ENCODE data around the gene OPN3. TPM values are rescaled to one million over a fixed set of nuclear protein-coding genes. Genes with fewer than 3 reads are reported as not detected.

The OPN3 gene
- total RNA-seq, 1 experiment from 2014 or later, result 45.6 TPM

DNA sequence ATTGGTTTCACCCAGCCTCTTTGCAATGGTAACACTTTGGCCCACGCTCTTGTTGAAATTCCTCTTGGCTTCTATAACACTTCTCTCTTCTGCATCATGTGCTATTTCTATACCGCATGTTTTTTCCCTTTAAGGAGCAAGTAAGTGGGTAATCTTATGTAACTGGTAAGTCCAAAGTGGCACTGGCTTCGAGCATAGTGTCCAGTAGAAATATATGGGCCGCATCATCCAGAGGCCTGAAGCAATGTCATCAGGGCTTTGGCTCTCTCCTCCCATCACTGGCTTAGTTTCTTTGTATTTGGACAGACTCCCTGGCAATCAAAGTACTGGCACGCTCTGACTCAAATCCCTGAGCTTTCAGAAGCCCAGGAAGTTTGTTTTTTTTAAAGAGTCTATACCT, 17.5 kb downstream of the OPN3 start:
- BruUV-seq (replicated peaks), result no TSS peak
- POLR2A ChIA-PET, result interaction anchor here (0.8 to 5.0 kb wide), 5 partner anchors 10 to 214 kb away, joined by 3 to 35 read pairs (median 3); no protein-coding TSS in a partner anchor
- TF ChIP-seq, protein P1, sequence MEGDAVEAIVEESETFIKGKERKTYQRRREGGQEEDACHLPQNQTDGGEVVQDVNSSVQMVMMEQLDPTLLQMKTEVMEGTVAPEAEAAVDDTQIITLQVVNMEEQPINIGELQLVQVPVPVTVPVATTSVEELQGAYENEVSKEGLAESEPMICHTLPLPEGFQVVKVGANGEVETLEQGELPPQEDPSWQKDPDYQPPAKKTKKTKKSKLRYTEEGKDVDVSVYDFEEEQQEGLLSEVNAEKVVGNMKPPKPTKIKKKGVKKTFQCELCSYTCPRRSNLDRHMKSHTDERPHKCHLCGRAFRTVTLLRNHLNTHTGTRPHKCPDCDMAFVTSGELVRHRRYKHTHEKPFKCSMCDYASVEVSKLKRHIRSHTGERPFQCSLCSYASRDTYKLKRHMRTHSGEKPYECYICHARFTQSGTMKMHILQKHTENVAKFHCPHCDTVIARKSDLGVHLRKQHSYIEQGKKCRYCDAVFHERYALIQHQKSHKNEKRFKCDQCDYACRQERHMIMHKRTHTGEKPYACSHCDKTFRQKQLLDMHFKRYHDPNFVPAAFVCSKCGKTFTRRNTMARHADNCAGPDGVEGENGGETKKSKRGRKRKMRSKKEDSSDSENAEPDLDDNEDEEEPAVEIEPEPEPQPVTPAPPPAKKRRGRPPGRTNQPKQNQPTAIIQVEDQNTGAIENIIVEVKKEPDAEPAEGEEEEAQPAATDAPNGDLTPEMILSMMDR (IDR thresholded peaks at IDR 0.05; ENCODE audit: unreplicated experiment), result no peak
- intact Hi-C loops (cut with micrococcal nuclease), result no loop called here
- no peak for DNase-seq (ENCODE audit: unreplicated experiment)
- Mint-ChIP-seq H3K27me3 (ENCODE audit: insufficient read depth, unreplicated experiment) (no peaks in the 10 kb centered on the region), H3K4me3 (ENCODE audit: unreplicated experiment) (no peak overlapping the region), H3K9me3 (ENCODE audit: unreplicated experiment) (no peaks in the 10 kb centered on the region), H3K36me3 (ENCODE audit: insufficient read depth, unreplicated experiment) (peaks cover 56% of the 10 kb centered on the region), H3K4me1 (ENCODE audit: insufficient read depth, unreplicated experiment) (peaks cover 30% of the 10 kb centered on the region), H3K27ac (ENCODE audit: low read depth, unreplicated experiment) (no peak overlapping the region)
- CTCF ChIA-PET, result interaction anchor here (0.8 to 9.5 kb wide), 6 partner anchors 10 to 791 kb away, joined by 3 to 173 read pairs (median 4); partner anchors contain the start of gene KMO

DNA sequence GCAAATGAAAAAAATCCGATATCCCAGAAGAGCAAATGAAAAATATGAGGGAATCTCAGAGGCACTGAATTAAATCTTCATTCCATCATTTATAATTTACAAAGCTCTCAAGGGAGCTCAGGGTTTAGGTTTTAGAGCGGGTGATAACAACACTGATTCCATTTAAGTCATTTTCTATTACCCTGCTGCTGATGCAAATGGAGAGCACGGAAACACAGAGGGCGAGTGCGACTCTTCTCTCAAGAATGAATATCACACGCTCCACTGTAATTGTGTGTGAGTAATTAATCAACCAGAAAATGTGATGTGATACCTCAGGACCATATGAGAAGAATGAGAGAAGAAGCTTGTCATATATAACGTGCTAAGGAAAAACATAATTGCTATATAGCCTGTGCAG, 22.7 kb downstream of the OPN3 start:
- intact Hi-C loops (cut with micrococcal nuclease), result no loop called here
- Mint-ChIP-seq H3K27ac (ENCODE audit: low read depth, unreplicated experiment) (no peak overlapping the region), H3K9me3 (ENCODE audit: unreplicated experiment) (no peaks in the 10 kb centered on the region), H3K36me3 (ENCODE audit: insufficient read depth, unreplicated experiment) (peaks cover 35% of the 10 kb centered on the region), H3K4me1 (ENCODE audit: insufficient read depth, unreplicated experiment) (peaks cover 42% of the 10 kb centered on the region), H3K27me3 (ENCODE audit: insufficient read depth, unreplicated experiment) (no peaks in the 10 kb centered on the region), H3K4me3 (ENCODE audit: unreplicated experiment) (no peak overlapping the region)
- no peak for DNase-seq (ENCODE audit: unreplicated experiment)
- TF ChIP-seq, protein P1 (IDR thresholded peaks at IDR 0.05; ENCODE audit: unreplicated experiment), result no peak
- no TSS peak for BruUV-seq (replicated peaks)
- CTCF ChIA-PET, result interaction anchor here (0.5 to 2.0 kb wide), 12 partner anchors 10 to 1643 kb away, joined by 3 to 18 read pairs (median 4); no protein-coding TSS in a partner anchor
- POLR2A ChIA-PET, result interaction anchor here (0.6 to 2.3 kb wide), 5 partner anchors 9 to 212 kb away, joined by 3 to 6 read pairs (median 5); partner anchors contain the start of gene FH

DNA sequence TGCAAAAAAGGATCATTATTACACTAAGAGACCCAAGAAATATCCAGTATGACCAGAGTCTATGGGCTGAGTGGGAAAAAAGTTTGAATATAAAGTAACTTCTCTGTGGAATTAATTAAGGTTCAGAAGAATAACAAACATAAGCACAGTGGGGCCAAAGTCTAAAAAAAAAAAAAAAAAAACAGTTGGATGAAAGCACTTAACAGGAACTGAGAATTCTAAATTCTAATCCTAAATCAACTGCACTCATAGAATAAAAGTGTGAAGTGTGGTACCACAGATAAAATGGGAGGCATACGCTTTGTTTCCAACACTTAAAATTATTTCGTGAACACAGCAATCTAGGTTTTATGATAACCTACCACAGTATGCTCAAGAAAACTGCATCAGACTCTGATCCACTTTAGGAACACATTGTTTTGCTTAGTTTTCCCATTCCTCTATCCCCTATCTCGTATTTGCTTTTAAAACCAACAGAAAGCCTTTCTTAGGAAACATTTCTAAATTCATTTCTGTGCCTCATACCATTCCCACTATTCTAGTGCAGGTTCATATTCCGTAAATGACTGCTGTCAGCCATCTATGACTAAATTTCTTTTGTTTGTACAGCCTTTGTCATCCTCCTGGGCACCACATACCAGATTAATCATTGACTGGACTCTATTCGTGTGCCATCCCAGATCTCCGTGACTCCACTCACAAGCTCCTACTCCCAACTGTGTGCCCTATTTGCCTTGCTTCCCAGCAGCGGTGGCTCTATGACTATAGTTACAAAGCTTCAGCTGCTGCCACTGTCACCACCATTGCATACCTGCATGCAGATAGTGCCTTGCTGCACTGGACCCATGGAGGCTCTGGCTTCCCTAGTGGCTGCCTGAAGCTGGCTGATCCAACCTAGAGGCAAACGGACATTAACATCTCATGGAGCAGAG, 24.9 kb downstream of the OPN3 start:
- Mint-ChIP-seq H3K9me3 (ENCODE audit: unreplicated experiment) (no peaks in the 10 kb centered on the region), H3K4me3 (ENCODE audit: unreplicated experiment) (no peak overlapping the region), H3K27ac (ENCODE audit: low read depth, unreplicated experiment) (peak overlapping the region; percentile 13), H3K36me3 (ENCODE audit: insufficient read depth, unreplicated experiment) (peaks cover 24% of the 10 kb centered on the region), H3K4me1 (ENCODE audit: insufficient read depth, unreplicated experiment) (peaks cover 35% of the 10 kb centered on the region), H3K27me3 (ENCODE audit: insufficient read depth, unreplicated experiment) (no peaks in the 10 kb centered on the region)
- DNase-seq (ENCODE audit: unreplicated experiment), result peak; percentile 74
- TF ChIP-seq, protein P1 (IDR thresholded peaks at IDR 0.05; ENCODE audit: unreplicated experiment), result no peak
- intact Hi-C loops (cut with micrococcal nuclease), result no loop called here
- ChIA-PET POLR2A (interaction anchor here (0.6 to 5.8 kb wide), 8 partner anchors 9 to 1707 kb away, joined by 3 to 53 read pairs (median 4); partner anchors contain the start of gene FH), CTCF (interaction anchor here (0.5 to 7.3 kb wide), 9 partner anchors 8 to 1647 kb away, joined by 3 to 173 read pairs (median 4); no protein-coding TSS in a partner anchor)
- no TSS peak for BruUV-seq (replicated peaks)

DNA sequence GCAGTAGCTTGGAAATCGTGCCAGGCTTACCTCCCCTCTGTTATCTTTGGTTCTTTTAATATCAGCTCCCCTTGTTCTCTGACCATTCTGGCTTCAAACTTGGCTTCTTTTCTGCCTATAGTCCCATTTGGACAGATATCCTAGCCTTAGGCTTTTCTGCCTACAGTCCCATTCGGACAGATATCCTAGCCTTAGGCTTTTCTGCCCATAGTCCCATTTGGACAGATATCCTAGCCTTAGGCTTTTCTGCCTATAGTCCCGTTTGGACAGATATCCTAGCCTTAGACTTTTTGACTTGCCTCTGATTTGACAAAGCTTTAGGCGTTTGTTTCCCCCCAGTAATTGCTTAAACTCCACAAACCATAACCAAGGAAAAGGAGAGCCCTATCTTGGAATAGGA, 25.6 kb downstream of the OPN3 start:
- Mint-ChIP-seq H3K27me3 (ENCODE audit: insufficient read depth, unreplicated experiment) (no peaks in the 10 kb centered on the region), H3K9me3 (ENCODE audit: unreplicated experiment) (no peaks in the 10 kb centered on the region), H3K36me3 (ENCODE audit: insufficient read depth, unreplicated experiment) (peaks cover 25% of the 10 kb centered on the region), H3K27ac (ENCODE audit: low read depth, unreplicated experiment) (peak overlapping the region; percentile 13), H3K4me1 (ENCODE audit: insufficient read depth, unreplicated experiment) (peaks cover 35% of the 10 kb centered on the region), H3K4me3 (ENCODE audit: unreplicated experiment) (no peak overlapping the region)
- ChIA-PET POLR2A (interaction anchor here (0.6 to 5.8 kb wide), 11 partner anchors 13 to 1707 kb away, joined by 3 to 53 read pairs (median 7); partner anchors contain the start of genes FH and KMO), CTCF (interaction anchor here (0.5 to 7.3 kb wide), 9 partner anchors 9 to 1648 kb away, joined by 3 to 173 read pairs (median 5); partner anchors contain the start of gene EXO1)
- no TSS peak for BruUV-seq (replicated peaks)
- intact Hi-C loops (cut with micrococcal nuclease), result loop anchor here (5.0 kb wide), 1 partner anchor 403 kb away; no protein-coding TSS in a partner anchor
- TF ChIP-seq, protein P1 (IDR thresholded peaks at IDR 0.05; ENCODE audit: unreplicated experiment), result no peak
- DNase-seq (ENCODE audit: unreplicated experiment), result no peak

Measured in MCF 10A (cell line).